Kidney epithelial cell (primary cell): Measurements from ENCODE around the gene RTTN. TPM values are rescaled to one million over a fixed set of nuclear protein-coding genes. Genes with fewer than 3 reads are reported as not detected.
"Not testable (repeated sequence)": the region's sequence is repeated elsewhere in the genome, so short reads cannot be mapped to it uniquely, and the experiment has no call there.

ENCODE experiments used
- DNase-seq: peaks from one replicate; pipeline ENCODE4 v3.0.0-alpha.2; 2010; ENCODE audit warnings: low read depth
- H3K27me3 ChIP-seq: 2 replicates; pipeline ENCODE4 v1.6.0; 2011; ENCODE audit warnings: low read length; ENCODE audit not compliant: control insufficient read depth, insufficient read depth
- H3K36me3 ChIP-seq: 2 replicates; pipeline ENCODE4 v1.5.1; 2011; ENCODE audit warnings: low read length; ENCODE audit not compliant: control insufficient read depth, insufficient read depth
- H3K4me3 ChIP-seq: 2 replicates; pipeline ENCODE4 v1.5.1; 2011; ENCODE audit warnings: low read depth, mild to moderate bottlenecking, control low read depth, low read length
- total RNA-seq: library from RNA; depleted of rRNA; stranded (reverse); fragments of >200 nt; gene quantifications from 2 replicates; pipeline ENCODE4 v1.2.3, GENCODE V29; 2015
- TF ChIP-seq, protein P1 (sequence below): IDR thresholded peaks from 2 replicates; pipeline ENCODE4 v1.5.1; 2011; ENCODE audit warnings: mild to moderate bottlenecking, moderate library complexity, low read length, control low read depth, inconsistent platforms; ENCODE audit not compliant: insufficient read depth, poor library complexity, severe bottlenecking

Gene RTTN
- total RNA-seq, 1 donor from 2014 or later = 7.2 TPM

DNA sequence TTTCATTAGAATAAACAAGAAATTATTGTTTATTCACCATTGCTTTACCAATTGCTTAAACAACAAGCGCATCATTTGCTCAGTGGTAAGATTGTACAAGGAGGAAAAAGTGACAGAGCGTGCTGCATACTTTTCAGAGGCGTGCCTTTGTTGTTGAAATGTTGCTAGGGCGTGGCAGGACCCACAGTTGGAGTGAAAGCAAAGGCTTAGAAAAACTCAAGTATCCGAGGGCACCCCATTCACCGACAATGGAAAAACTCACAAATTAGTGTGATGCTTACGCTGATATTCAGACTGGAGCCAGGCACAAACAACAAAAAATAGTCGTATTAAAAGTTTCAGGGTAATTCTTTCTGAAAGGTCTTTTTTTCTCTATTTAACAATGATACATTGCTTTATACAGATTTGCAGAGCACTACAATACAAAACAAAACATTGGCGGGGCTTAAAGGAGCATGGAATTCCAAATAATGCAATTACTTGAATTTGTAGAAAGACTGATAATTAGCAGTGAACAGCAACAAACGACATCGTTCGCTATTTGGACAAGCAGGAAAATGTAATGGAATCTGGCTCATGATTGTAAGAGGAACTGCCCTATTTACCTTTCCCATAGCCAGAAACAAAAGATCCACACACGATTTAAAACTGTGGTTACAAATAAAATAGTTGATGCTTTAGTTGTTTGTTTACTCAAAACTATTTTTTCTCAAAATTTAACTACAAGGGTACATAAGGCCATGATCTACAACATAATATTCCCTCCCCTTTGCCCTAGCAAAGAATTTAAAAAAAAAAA is 37.8 kb upstream of the RTTN start:
- TF ChIP-seq, protein P1, sequence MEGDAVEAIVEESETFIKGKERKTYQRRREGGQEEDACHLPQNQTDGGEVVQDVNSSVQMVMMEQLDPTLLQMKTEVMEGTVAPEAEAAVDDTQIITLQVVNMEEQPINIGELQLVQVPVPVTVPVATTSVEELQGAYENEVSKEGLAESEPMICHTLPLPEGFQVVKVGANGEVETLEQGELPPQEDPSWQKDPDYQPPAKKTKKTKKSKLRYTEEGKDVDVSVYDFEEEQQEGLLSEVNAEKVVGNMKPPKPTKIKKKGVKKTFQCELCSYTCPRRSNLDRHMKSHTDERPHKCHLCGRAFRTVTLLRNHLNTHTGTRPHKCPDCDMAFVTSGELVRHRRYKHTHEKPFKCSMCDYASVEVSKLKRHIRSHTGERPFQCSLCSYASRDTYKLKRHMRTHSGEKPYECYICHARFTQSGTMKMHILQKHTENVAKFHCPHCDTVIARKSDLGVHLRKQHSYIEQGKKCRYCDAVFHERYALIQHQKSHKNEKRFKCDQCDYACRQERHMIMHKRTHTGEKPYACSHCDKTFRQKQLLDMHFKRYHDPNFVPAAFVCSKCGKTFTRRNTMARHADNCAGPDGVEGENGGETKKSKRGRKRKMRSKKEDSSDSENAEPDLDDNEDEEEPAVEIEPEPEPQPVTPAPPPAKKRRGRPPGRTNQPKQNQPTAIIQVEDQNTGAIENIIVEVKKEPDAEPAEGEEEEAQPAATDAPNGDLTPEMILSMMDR = no peak
- Histone ChIP-seq H3K36me3 (no peaks in the 10 kb centered on the region), H3K4me3 (no peak overlapping the region), H3K27me3 (no peaks in the 10 kb centered on the region)
- DNase-seq = no peak

DNA sequence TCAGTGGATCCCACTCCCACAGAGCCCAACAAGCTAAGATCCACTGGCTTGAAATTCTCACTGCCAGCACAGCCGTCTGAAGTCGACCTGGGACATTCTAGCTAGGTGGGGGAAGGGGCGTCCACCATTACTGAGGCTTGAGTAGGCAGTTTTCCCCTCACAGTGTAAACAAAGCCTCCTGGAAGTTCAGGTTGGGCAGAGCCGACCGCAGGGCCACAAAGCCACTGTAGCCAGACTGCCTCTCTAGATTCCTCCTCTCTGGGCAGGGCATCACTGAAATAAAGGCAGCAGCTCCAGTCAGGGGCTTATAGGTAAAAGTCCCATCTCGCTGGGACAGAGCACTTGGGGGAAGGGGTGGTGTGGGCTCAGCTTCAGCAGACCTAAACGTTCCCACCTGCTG is 31.4 kb upstream of the RTTN start:
- DNase-seq, H3K36me3 ChIP-seq, H3K4me3 ChIP-seq, H3K27me3 ChIP-seq: not testable (repeated sequence)

DNA sequence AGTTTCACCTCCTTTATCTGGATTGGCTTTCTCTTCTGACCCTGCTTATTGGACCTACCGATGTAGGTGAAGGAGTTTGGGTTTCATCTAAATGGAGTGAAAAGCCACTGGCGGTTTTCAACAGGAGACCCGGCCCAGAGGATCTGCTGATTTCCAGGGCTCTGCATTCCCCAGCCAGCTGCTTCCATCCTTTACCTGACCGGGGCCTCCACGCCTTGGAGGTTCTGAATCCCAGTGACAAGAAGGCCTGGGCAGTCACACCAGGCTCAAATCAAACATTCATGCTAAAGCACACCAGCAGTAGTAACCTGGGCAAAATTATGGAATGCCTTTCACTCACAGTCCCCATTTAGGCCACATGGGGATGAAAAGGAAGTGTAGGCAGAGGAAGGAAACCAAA is 30.0 kb upstream of the RTTN start:
- Histone ChIP-seq H3K36me3 (no peaks in the 10 kb centered on the region), H3K27me3 (no peaks in the 10 kb centered on the region), H3K4me3 (no peak overlapping the region)
- no peak for DNase-seq
- TF ChIP-seq, protein P1 = no peak

DNA sequence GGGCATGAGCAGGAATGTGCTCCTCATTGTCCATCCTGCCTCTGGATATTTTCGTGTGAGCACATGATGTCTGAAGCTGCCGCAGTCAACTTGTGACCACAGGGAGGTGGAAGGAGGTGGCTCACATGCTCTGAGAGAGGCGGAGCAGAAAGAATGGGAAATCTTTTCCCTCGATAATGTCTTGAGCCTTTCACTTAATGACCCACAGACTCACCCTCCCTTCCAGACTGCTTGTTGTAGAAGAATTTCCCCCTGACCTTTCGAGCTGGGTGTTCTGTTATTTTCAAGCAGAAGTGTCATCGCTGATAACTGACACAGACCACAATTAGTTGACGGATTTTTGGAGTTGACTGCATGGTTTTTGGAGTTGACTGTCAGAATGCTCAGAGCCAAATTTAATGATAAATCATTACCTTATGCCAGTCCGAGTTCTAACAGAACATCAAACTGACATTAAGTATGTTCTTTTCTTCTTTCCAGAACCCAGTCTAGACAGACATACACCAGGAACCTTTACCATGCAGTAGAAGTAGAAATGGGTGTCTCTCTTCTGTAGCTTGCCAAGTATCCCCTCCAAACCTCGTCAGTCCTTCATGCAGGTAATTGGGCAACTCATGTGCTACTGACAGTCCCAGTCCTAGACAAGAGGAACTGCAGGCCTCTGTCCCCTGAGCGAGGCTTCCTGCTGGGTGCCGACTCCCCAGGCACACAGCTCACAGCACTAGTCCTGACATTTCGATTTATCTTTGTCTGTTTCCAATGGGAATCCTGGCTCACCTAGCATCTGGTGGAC is 29.4 kb upstream of the RTTN start:
- DNase-seq = no peak
- H3K27me3 ChIP-seq = no peaks in the 10 kb centered on the region
- no peaks in the 10 kb centered on the region for H3K36me3 ChIP-seq
- no peak overlapping the region for H3K4me3 ChIP-seq
- TF ChIP-seq, protein P1 = no peak

DNA sequence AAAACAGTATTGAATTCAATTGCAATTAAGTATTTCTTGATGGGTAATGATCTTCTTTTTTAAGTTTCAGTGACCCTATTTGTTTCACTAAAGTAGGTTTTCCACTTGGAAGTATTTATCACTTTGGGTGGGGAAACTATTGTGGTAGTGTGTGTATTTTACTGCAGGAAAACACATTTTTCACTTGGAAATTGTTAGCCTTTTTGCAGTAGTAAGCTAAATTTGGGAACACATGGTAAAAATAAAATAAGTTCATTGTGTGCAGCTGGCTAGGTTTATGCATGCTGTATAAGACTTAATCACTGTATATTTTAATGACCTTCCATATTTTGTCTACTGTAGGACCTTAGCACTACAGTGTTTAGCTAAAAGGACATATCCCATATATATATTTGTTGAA is 28.5 kb upstream of the RTTN start:
- Histone ChIP-seq H3K4me3 (no peak overlapping the region), H3K36me3 (no peaks in the 10 kb centered on the region), H3K27me3 (no peaks in the 10 kb centered on the region)
- DNase-seq = no peak
- TF ChIP-seq, protein P1 = no peak

DNA sequence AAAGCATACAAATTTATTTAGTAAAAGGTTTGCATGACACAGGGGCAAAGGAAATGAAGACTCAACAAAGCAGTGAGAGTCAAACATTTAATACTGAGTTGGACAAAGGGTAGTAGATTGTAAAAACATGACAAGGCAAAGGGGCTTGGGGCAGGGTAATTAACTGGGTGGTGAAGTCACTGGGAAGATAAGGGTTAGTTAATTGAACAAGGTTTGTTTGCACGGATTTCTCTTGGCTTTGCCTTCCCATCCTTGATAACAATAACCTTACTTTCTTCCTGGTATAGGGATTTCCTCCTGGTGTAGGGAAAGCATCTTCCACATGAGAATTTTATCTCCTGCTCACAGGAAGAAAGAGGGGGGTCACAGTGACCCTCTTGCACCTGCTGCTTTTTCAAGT is 26.8 kb upstream of the RTTN start:
- DNase-seq = no peak

More for the DNA sequence above, 26.8 kb upstream of the RTTN start:
- TF ChIP-seq, protein P1 = no peak
- no peaks in the 10 kb centered on the region for H3K36me3 ChIP-seq
- H3K27me3 ChIP-seq = no peaks in the 10 kb centered on the region
- H3K4me3 ChIP-seq = no peak overlapping the region
